CD14-positive monocyte (primary cell): ENCODE measurements around the gene ADCY1. TPM values are rescaled to one million over a fixed set of nuclear protein-coding genes. Genes with fewer than 3 reads are reported as not detected.

ENCODE experiments used
- DNase-seq, 3 donors: peaks; one replicate each; pipeline ENCODE4 v3.0.0-alpha.2; 2011 to 2022
- H2AFZ ChIP-seq: 2 replicates; pipeline ENCODE4 v1.6.0; 2012; ENCODE audit warnings: mild to moderate bottlenecking, low read depth, low read length, inconsistent platforms; ENCODE audit not compliant: insufficient read depth, poor library complexity, severe bottlenecking
- H3K27ac ChIP-seq, 2 donors: 1 replicate in 1 of 2; 2 replicates in 1 of 2; pipeline ENCODE4 v1.5.1; 2012 to 2013; ENCODE audit warnings: low read length in 2 of 2, control low read depth in 1 of 2, inconsistent platforms in 1 of 2, low read depth in 1 of 2, mild to moderate bottlenecking in 1 of 2
- H3K27me3 ChIP-seq, 2 donors: one replicate each; pipeline versions ENCODE4 v1.6.0 to v1.6.1; 2011 to 2013; ENCODE audit warnings: low read length in 2 of 2; ENCODE audit not compliant: control insufficient read depth in 2 of 2, insufficient read depth in 2 of 2
- H3K36me3 ChIP-seq, 2 donors: replicated peaks in 1 of 2; 1 replicate in 1 of 2; 2 replicates in 1 of 2; pipeline versions ENCODE4 v1.5.1 to v1.6.1; 2012 to 2013; ENCODE audit warnings: low read length in 2 of 2, control low read depth in 1 of 2, inconsistent platforms in 1 of 2, mild to moderate bottlenecking in 1 of 2; ENCODE audit not compliant: insufficient read depth in 2 of 2, control insufficient read depth in 1 of 2
- H3K4me1 ChIP-seq, 2 donors: 1 replicate in 1 of 2; 2 replicates in 1 of 2; pipeline versions ENCODE4 v1.5.1 to v1.6.1; 2012 to 2013; ENCODE audit warnings: low read length in 2 of 2, control low read depth in 1 of 2, inconsistent platforms in 1 of 2, mild to moderate bottlenecking in 1 of 2, moderate library complexity in 1 of 2; ENCODE audit not compliant: insufficient read depth in 2 of 2, control insufficient read depth in 1 of 2
- H3K4me2 ChIP-seq: replicated peaks from 2 replicates; pipeline ENCODE3; 2012; ENCODE audit warnings: low read length, moderate library complexity, mild to moderate bottlenecking; ENCODE audit not compliant: poor library complexity, severe bottlenecking; ENCODE audit errors: extremely low read depth
- H3K4me3 ChIP-seq, 3 experiments: fragments of 200-600 bp in 1 of 3; sonication (generic) in 1 of 3; replicated peaks in 1 of 3; 1 replicate in 2 of 3; 2 replicates in 1 of 3; pipeline ENCODE4 v1.5.1; 2011 to 2013; ENCODE audit warnings: low read length in 3 of 3, mild to moderate bottlenecking in 3 of 3, control low read depth in 2 of 3, low read depth in 2 of 3, inconsistent platforms in 1 of 3, moderate library complexity in 1 of 3
- H3K79me2 ChIP-seq: 2 replicates; pipeline ENCODE4 v1.6.0; 2012; ENCODE audit warnings: mild to moderate bottlenecking, control low read depth, inconsistent platforms, low read length, moderate library complexity; ENCODE audit not compliant: insufficient read depth
- H3K9ac ChIP-seq: 2 replicates; pipeline ENCODE4 v1.6.0; 2017; ENCODE audit warnings: low read length, mild to moderate bottlenecking; ENCODE audit not compliant: insufficient read depth, poor library complexity, severe bottlenecking
- H3K9me3 ChIP-seq, 2 donors: replicated peaks in 1 of 2; 1 replicate in 1 of 2; 2 replicates in 1 of 2; pipeline versions ENCODE4 v1.5.1 to v1.6.1; 2012 to 2013; ENCODE audit warnings: low read length in 2 of 2, control low read depth in 1 of 2; ENCODE audit not compliant: control insufficient read depth in 1 of 2, insufficient read depth in 1 of 2
- H4K20me1 ChIP-seq: 2 replicates; pipeline ENCODE4 v1.6.0; 2012; ENCODE audit warnings: mild to moderate bottlenecking, low read length, control low read depth, moderate library complexity; ENCODE audit not compliant: insufficient read depth
- H3K27ac Mint-ChIP-seq, 7 donors: one replicate each; pipeline ENCODE4 v1.8.0; 2020; ENCODE audit warnings: mild to moderate bottlenecking in 7 of 7, mixed read lengths in 7 of 7, moderate library complexity in 6 of 7, inconsistent platforms in 2 of 7
- H3K27me3 Mint-ChIP-seq, 3 donors: one replicate each; pipeline ENCODE4 v1.8.0; 2021 to 2022; ENCODE audit warnings: low read depth in 3 of 3, mild to moderate bottlenecking in 3 of 3, mixed read lengths in 3 of 3, moderate library complexity in 3 of 3, inconsistent platforms in 1 of 3
- H3K36me3 Mint-ChIP-seq, 2 donors: one replicate each; pipeline ENCODE4 v1.8.0; 2020; ENCODE audit warnings: mixed read lengths in 2 of 2, inconsistent platforms in 1 of 2, mild to moderate bottlenecking in 1 of 2
- H3K4me1 Mint-ChIP-seq: one replicate; pipeline ENCODE4 v1.8.0; 2020; ENCODE audit warnings: mild to moderate bottlenecking, mixed read lengths
- H3K4me3 Mint-ChIP-seq, 2 donors: one replicate each; pipeline ENCODE4 v1.8.0; 2020; ENCODE audit warnings: mild to moderate bottlenecking in 2 of 2, mixed read lengths in 2 of 2, moderate library complexity in 1 of 2
- H3K9me3 Mint-ChIP-seq, 7 donors: one replicate each; pipeline ENCODE4 v1.8.0; 2020 to 2022; ENCODE audit warnings: mixed read lengths in 7 of 7, mild to moderate bottlenecking in 6 of 7, moderate library complexity in 6 of 7, inconsistent platforms in 2 of 7
- WGBS: methylation state at CpG from one replicate; pipeline ENCODE4 v1.1.5; 2013; ENCODE audit warnings: missing lambda C conversion rate; ENCODE audit not compliant: insufficient coverage; 5-methylcytosine and 5-hydroxymethylcytosine counted together
- intact Hi-C, 2 donors: fragments of 100-400 bp; cut with micrococcal nuclease; formaldehyde crosslinking; loops; one replicate each; pipeline versions ENCODE4 v1.15.0 to v1.15.1; 2023
- polyA plus RNA-seq, 3 donors: library from polyadenylated mRNA; depleted of rRNA in 1 of 3; unstranded in 2 of 3; stranded (reverse) in 1 of 3; fragments of 300-500 nt in 2 of 3; fragments of >200 nt in 1 of 3; fragmentation: Illumina TruSeq in 2 of 3; gene quantifications; 1 replicate in 2 of 3; 2 replicates in 1 of 3; pipeline ENCODE4 v1.2.3, GENCODE V29; 2012 to 2021
- TF ChIP-seq, protein P1 (sequence below): fragments of 200-600 bp; IDR thresholded peaks from one replicate; pipeline ENCODE4 v1.8.0; 2022; ENCODE audit warnings: antibody characterized with exemption, mild to moderate bottlenecking

The ADCY1 gene
- polyA plus RNA-seq, 3 donors = 0.01 TPM; not detected in 2

DNA sequence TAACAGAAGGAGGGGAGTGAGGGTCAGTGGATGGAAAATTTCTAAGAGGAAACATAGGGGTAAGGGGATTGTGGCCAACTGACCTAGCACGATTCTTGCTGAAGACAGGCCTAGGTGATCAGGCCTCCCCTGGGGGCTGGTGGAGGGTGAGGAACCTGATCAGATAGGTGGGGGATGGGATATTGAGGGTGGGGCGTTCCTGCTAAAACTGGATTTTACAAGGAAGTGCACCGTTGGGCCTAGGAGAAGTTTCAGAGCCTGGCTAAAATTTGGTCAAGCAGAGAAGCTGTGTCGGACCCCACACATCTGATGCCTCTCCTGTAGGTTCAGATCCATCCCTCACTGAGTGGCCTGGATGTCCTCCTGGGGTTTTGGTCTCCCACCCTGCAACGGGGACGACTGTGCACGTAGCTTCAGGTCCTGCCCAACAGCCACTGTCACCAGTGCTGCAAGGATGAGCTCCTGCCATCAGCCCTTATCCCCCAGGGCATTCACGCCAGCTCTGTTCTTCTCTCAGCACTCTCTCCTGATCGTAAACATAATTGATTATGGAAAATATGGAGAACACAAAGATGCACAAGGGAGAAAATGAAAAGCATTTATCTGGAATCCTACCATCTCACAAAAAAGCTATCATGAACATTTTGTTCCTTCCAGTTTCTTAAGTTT, 89.9 kb downstream of the ADCY1 start:
- Histone ChIP-seq H4K20me1 (no peaks in the 10 kb centered on the region), H3K27me3 (no peaks in the 10 kb centered on the region), H3K27ac (no peak overlapping the region), H2AFZ (no peak overlapping the region), H3K36me3 (no peaks in the 10 kb centered on the region), H3K4me1 (no peaks in the 10 kb centered on the region), H3K79me2 (no peaks in the 10 kb centered on the region), H3K9me3 (peaks cover 0 to 3% of the 10 kb centered on the region in 2 donors), H3K9ac (no peak overlapping the region), H3K4me2 (no peak overlapping the region), H3K4me3 (no peak overlapping the region)
- H3K9me3 Mint-ChIP-seq = peaks cover 0 to 11% (median 4%) of the 10 kb centered on the region in 7 donors
- WGBS = 78% methylated on average over 6 of the region's 9 CpGs
- TF ChIP-seq, protein P1, sequence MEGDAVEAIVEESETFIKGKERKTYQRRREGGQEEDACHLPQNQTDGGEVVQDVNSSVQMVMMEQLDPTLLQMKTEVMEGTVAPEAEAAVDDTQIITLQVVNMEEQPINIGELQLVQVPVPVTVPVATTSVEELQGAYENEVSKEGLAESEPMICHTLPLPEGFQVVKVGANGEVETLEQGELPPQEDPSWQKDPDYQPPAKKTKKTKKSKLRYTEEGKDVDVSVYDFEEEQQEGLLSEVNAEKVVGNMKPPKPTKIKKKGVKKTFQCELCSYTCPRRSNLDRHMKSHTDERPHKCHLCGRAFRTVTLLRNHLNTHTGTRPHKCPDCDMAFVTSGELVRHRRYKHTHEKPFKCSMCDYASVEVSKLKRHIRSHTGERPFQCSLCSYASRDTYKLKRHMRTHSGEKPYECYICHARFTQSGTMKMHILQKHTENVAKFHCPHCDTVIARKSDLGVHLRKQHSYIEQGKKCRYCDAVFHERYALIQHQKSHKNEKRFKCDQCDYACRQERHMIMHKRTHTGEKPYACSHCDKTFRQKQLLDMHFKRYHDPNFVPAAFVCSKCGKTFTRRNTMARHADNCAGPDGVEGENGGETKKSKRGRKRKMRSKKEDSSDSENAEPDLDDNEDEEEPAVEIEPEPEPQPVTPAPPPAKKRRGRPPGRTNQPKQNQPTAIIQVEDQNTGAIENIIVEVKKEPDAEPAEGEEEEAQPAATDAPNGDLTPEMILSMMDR = no peak
- peaks cover 0 to 7% (median 3%) of the 10 kb centered on the region in 3 donors for H3K27me3 Mint-ChIP-seq
- intact Hi-C loops = no loop called here
- no peak overlapping the region for H3K4me3 Mint-ChIP-seq
- DNase-seq = no peak
- H3K27ac Mint-ChIP-seq = no peak overlapping the region
- H3K36me3 Mint-ChIP-seq = no peaks in the 10 kb centered on the region
- no peaks in the 10 kb centered on the region for H3K4me1 Mint-ChIP-seq

DNA sequence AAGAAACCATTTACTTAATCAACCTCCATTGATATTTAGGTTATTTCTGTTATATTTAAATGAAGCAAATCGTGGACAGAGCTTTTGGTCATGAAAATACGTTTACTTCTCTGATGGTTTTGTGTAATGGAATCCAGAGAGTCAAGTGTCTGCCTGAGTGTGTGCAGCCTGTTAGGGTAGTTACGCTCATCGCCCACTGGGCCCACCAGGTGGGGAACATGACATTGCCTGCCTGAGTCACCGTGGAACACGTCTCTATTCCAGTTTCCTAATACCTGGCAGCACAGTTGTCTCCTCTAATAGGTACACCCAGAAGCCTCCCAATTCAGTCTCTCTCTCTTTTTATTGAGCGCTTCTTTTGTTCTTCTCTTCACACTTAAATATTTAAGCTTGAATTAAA, 91.0 kb downstream of the ADCY1 start:
- H3K36me3 Mint-ChIP-seq = no peaks in the 10 kb centered on the region
- intact Hi-C loops = no loop called here
- TF ChIP-seq, protein P1 = no peak
- Histone ChIP-seq H3K27ac (no peak overlapping the region), H3K4me2 (no peak overlapping the region), H3K4me1 (no peaks in the 10 kb centered on the region), H3K27me3 (no peaks in the 10 kb centered on the region), H3K4me3 (no peak overlapping the region), H3K9me3 (peaks cover 0 to 3% of the 10 kb centered on the region in 2 donors), H3K36me3 (no peaks in the 10 kb centered on the region), H2AFZ (no peak overlapping the region), H4K20me1 (no peaks in the 10 kb centered on the region), H3K79me2 (no peaks in the 10 kb centered on the region), H3K9ac (no peak overlapping the region)
- no peak overlapping the region for H3K27ac Mint-ChIP-seq
- 100% methylated on average over 4 of the region's 7 CpGs for WGBS
- no peak for DNase-seq
- no peaks in the 10 kb centered on the region for H3K4me1 Mint-ChIP-seq
- H3K9me3 Mint-ChIP-seq = peaks cover 0 to 11% (median 4%) of the 10 kb centered on the region in 7 donors
- H3K27me3 Mint-ChIP-seq = peaks cover 0 to 4% (median 3%) of the 10 kb centered on the region in 3 donors
- no peak overlapping the region for H3K4me3 Mint-ChIP-seq
